ENCODE data around the gene SH3BP2. TPM values are rescaled to one million over a fixed set of nuclear protein-coding genes. Genes with fewer than 3 reads are reported as not detected.
A peak's percentile ranks its signal among the peaks of the same experiment; 100 is the strongest.

The SH3BP2 gene
- total and polyA plus RNA-seq, 10 of the 15 experiments (the other 5 are each of a cell fraction or from before 2014, with no cell fraction given), result 1.1 to 61.8 (median 23.9) TPM

DNA sequence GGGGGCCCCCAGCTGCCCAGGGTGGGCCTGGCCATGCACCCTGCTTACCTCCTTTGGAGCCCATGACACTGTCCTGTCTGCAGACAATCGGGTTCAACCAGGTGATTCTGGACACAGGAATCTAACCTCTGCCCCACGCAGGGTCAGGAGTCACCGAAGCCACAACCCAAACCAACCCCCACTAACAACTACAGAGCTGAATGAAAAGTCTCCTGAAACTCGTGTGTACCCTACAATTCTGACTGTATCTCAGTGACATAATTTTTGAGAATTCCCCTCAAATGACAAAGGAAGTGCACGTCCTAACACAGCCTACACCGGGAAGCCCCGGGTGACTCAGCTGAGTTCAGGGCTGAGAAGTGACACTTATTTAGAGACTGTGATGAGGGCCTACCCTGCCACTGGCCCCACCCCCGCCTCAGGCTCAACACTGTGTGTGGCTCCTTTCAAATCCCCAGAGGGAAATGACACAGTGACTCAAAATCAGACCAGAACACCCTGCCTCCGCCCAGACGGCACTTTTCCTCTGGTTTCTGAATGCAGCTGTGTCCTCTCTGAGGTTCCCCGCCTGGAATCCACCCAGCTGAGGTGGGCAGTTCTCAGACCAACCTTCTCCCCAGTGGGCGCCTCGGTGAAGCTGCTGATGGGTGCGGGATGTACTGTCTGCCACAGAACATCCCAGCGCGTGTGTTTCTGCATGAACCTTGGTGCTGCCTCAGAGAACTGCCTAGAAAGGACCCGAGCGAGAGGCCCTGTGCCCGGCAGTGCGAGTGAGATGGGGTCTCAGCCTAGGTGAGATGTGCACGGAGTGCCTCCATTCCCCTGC lies 46.7 kb upstream of the SH3BP2 start (continued):
- TF ChIP-seq PAX5 (IDR thresholded peaks at IDR 0.05; ENCODE audit: borderline replicate concordance, low read depth, low read length) (peak; percentile 90), ZNF217 (IDR thresholded peaks at IDR 0.05) (0 out of 2 replicates have a peak, but pooled peaks have one; percentile 23), NFXL1 (IDR thresholded peaks at IDR 0.05; ENCODE audit: borderline replicate concordance) (no peak), ETV6 (conservative IDR thresholded peaks at IDR 0.05 in 1 of 2, IDR thresholded peaks at IDR 0.05 in 1 of 2; ENCODE audit: borderline replicate concordance in 1 of 2, low read depth in 1 of 2) (peak in 1 of 2 experiments; percentile 97; a peak in 2 of 4 replicates), RAD51 (IDR thresholded peaks at IDR 0.05) (peak; percentile 79), EP300 (IDR thresholded peaks at IDR 0.05; ENCODE audit: borderline replicate concordance in 1 of 2, control insufficient read depth in 1 of 2, low read depth in 2 of 2, low read length in 2 of 2) (peak; percentile 89 to 98), SRF (IDR thresholded peaks at IDR 0.05; ENCODE audit: low read depth in 2 of 2, low read length in 2 of 2) (peak in 1 of 2 experiments; percentile 63; a peak in 2 of 4 replicates), ESRRA (IDR thresholded peaks at IDR 0.05; ENCODE audit: low read length) (peak; percentile 51; the same call in 1 of the 2 replicates), HDGF (IDR thresholded peaks at IDR 0.05) (no peak), CBFB (IDR thresholded peaks at IDR 0.05; ENCODE audit: low read depth) (peak; percentile 96), DPF2 (IDR thresholded peaks at IDR 0.05) (peak; percentile 96), SMAD5 (IDR thresholded peaks at IDR 0.05; ENCODE audit: low read depth) (peak; percentile 41; the same call in 1 of the 2 replicates), BMI1 (IDR thresholded peaks at IDR 0.05; ENCODE audit: borderline replicate concordance) (peak; percentile 65; the same call in 1 of the 2 replicates), PAX8 (IDR thresholded peaks at IDR 0.05) (no peak), ZNF207 (IDR thresholded peaks at IDR 0.05; ENCODE audit: borderline replicate concordance) (peak; percentile 88; the same call in 1 of the 2 replicates), SUPT20H (IDR thresholded peaks at IDR 0.05; ENCODE audit: borderline replicate concordance, control insufficient read depth, low read depth, low read length) (no peak), SPI1 (IDR thresholded peaks at IDR 0.05; ENCODE audit: borderline replicate concordance, insufficient read depth, low read depth, low read length) (peak; percentile 77)
- TF ChIP-seq, protein P1, sequence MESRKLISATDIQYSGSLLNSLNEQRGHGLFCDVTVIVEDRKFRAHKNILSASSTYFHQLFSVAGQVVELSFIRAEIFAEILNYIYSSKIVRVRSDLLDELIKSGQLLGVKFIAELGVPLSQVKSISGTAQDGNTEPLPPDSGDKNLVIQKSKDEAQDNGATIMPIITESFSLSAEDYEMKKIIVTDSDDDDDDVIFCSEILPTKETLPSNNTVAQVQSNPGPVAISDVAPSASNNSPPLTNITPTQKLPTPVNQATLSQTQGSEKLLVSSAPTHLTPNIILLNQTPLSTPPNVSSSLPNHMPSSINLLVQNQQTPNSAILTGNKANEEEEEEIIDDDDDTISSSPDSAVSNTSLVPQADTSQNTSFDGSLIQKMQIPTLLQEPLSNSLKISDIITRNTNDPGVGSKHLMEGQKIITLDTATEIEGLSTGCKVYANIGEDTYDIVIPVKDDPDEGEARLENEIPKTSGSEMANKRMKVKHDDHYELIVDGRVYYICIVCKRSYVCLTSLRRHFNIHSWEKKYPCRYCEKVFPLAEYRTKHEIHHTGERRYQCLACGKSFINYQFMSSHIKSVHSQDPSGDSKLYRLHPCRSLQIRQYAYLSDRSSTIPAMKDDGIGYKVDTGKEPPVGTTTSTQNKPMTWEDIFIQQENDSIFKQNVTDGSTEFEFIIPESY (IDR thresholded peaks at IDR 0.05), result peak; percentile 20; the same call in 1 of the 2 replicates
- TF ChIP-seq, protein P2, sequence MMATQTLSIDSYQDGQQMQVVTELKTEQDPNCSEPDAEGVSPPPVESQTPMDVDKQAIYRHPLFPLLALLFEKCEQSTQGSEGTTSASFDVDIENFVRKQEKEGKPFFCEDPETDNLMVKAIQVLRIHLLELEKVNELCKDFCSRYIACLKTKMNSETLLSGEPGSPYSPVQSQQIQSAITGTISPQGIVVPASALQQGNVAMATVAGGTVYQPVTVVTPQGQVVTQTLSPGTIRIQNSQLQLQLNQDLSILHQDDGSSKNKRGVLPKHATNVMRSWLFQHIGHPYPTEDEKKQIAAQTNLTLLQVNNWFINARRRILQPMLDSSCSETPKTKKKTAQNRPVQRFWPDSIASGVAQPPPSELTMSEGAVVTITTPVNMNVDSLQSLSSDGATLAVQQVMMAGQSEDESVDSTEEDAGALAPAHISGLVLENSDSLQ (IDR thresholded peaks at IDR 0.05), result peak; percentile 85
- TF ChIP-seq, protein P3, sequence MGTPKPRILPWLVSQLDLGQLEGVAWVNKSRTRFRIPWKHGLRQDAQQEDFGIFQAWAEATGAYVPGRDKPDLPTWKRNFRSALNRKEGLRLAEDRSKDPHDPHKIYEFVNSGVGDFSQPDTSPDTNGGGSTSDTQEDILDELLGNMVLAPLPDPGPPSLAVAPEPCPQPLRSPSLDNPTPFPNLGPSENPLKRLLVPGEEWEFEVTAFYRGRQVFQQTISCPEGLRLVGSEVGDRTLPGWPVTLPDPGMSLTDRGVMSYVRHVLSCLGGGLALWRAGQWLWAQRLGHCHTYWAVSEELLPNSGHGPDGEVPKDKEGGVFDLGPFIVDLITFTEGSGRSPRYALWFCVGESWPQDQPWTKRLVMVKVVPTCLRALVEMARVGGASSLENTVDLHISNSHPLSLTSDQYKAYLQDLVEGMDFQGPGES (IDR thresholded peaks at IDR 0.05), result no peak
- TF ChIP-seq, protein P4, sequence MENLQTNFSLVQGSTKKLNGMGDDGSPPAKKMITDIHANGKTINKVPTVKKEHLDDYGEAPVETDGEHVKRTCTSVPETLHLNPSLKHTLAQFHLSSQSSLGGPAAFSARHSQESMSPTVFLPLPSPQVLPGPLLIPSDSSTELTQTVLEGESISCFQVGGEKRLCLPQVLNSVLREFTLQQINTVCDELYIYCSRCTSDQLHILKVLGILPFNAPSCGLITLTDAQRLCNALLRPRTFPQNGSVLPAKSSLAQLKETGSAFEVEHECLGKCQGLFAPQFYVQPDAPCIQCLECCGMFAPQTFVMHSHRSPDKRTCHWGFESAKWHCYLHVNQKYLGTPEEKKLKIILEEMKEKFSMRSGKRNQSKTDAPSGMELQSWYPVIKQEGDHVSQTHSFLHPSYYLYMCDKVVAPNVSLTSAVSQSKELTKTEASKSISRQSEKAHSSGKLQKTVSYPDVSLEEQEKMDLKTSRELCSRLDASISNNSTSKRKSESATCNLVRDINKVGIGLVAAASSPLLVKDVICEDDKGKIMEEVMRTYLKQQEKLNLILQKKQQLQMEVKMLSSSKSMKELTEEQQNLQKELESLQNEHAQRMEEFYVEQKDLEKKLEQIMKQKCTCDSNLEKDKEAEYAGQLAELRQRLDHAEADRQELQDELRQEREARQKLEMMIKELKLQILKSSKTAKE (IDR thresholded peaks at IDR 0.05; ENCODE audit: low read depth, poor library complexity, severe bottlenecking), result peak; percentile 99
